ENCODE results near the gene MMADHC. TPM values are rescaled to one million over a fixed set of nuclear protein-coding genes. Genes with fewer than 3 reads are reported as not detected.

Gene MMADHC
- total RNA-seq, result 100 to 1,000 TPM; 142 to 143 TPM

DNA sequence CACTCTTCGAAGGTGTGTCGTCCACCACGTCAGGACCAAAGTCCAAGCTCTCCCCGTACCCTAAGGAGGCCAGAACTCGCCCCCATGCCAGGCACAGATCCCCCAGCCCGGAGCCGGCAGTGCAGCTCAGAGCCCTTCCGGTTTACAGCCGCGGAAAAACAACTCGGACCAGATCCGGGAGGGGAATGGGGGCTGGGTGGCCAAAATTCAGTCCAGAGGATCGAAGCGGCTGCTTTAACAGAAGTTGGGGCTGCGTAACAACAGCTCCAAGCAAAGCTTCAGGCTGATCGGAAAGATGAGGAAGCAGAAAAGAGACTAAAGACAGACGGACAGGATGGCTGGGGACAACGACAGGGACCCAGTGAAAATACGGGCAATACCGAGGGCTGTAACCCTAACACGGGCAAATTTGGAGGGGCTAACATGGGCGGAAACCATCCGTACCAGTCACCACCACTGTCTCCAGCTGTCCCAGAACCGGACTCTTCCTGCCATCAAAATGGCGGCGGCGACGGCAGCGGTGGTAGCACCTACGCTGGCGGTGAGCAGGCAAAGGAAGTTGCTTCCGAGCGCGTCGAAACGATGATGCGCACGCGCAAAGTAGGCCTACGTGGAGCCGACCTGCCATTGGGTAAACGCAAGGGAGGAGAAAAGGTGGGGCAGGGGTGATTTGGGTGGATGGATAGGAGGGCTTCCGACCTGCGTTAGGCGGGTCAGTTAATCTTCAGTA lies at the start of gene MMADHC:
TSS of gene MMADHC (minus strand) at position 556 of the 730 bp plus-strand sequence. CDS start 678 bp downstream, outside the sequence.
- Mint-ChIP-seq H3K9me3 (no peaks in the 10 kb centered on the region), H3K4me3 (peak within 1 kb of the TSS; percentile 96), H3K27me3 (ENCODE audit: low read depth) (peaks cover 11% of the 10 kb centered on the region), H3K27ac (peak within 1 kb of the TSS; percentile 98), H3K36me3 (ENCODE audit: low read depth) (peaks cover 25% of the 10 kb centered on the region), H3K4me1 (ENCODE audit: low read depth) (peaks cover 30% of the 10 kb centered on the region)
- CTCF ChIA-PET, result interaction anchor here (0.6 to 1.1 kb wide), 3 partner anchors 10 to 266 kb away, joined by 3 to 4 read pairs (median 4); no protein-coding TSS in a partner anchor
- peak; percentile 96 for DNase-seq
- intact Hi-C loops (cut with micrococcal nuclease), result loop anchor here (1.0 to 10.0 kb wide), 8 partner anchors 712 to 1963 kb away; partner anchors contain the start of genes ACVR2A, KIF5C, MBD5 and RBM43

DNA sequence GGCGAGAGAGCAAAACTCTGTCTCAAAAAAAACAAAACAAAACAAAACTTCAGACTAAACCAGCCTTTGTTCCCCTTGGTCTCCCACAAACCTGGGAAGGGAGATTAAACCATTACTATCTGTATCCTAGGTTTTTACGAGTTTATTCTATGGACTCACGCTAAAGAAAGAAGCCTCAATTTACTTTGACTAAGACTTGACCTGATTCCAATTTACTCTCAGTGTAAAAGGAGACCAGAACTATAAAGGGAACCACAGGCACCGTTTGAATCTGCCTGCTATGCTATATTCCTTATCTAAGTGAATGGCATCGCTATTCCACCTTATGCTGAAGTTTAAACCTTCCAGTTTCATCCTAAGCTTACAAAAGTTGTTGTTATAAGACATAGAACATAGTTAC lies 46.5 kb upstream of the MMADHC start:
- peaks cover 5% of the 10 kb centered on the region for H3K9me3 Mint-ChIP-seq
- intact Hi-C loops (cut with micrococcal nuclease), result no loop called here
- CTCF ChIA-PET, result interaction anchor here (0.6 kb wide), 1 partner anchor 904 kb away, joined by 4 read pairs; no protein-coding TSS in a partner anchor
- no peak overlapping the region for H3K4me3 Mint-ChIP-seq
- no peaks in the 10 kb centered on the region for H3K4me1 Mint-ChIP-seq (ENCODE audit: low read depth)
- DNase-seq, result no peak
- no peak overlapping the region for H3K27ac Mint-ChIP-seq
- no peaks in the 10 kb centered on the region for H3K27me3 Mint-ChIP-seq (ENCODE audit: low read depth)
- H3K36me3 Mint-ChIP-seq (ENCODE audit: low read depth), result no peaks in the 10 kb centered on the region

- Mint-ChIP-seq H3K4me1 (ENCODE audit: low read depth) (no peaks in the 10 kb centered on the region), H3K9me3 (no peaks in the 10 kb centered on the region), H3K27me3 (ENCODE audit: low read depth) (no peaks in the 10 kb centered on the region), H3K27ac (no peak overlapping the region), H3K36me3 (ENCODE audit: low read depth) (no peaks in the 10 kb centered on the region), H3K4me3 (no peak overlapping the region)
- intact Hi-C loops (cut with micrococcal nuclease), result no loop called here
- CTCF ChIA-PET, result no interaction called here
- DNase-seq, result no peak
Observed at GRCh38 chr2:149630445-149630844, 42.9 kb upstream of the MMADHC start.

DNA sequence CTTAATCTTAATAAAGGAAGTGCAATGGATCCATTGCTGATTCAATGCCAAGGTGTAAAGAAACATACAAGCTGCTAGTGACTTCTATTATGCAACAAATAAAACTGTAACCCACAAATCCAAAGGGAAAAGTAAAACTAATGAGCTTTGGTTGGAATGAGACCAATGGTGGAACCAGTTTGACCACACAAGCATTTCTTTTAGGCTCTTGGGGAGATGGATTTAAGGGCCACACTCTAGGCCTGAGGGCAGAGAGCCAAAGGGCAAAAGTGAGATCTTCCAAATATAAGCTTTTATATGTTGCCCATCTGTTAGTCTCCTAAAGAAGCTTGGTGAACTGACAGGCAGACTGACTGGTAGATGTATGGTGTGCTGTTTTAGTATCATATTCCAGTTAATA lies 41.5 kb upstream of the MMADHC start:
- intact Hi-C loops (cut with micrococcal nuclease), result no loop called here
- no peaks in the 10 kb centered on the region for H3K4me1 Mint-ChIP-seq (ENCODE audit: low read depth)
- H3K36me3 Mint-ChIP-seq (ENCODE audit: low read depth), result no peaks in the 10 kb centered on the region
- CTCF ChIA-PET, result no interaction called here
- peaks cover 5% of the 10 kb centered on the region for H3K27me3 Mint-ChIP-seq (ENCODE audit: low read depth)
- no peak for DNase-seq
- H3K9me3 Mint-ChIP-seq, result no peaks in the 10 kb centered on the region
- no peak overlapping the region for H3K27ac Mint-ChIP-seq
- no peak overlapping the region for H3K4me3 Mint-ChIP-seq

GRCh38 chr2:149627111-149627801 lies 39.7 kb upstream of the MMADHC start:
- DNase-seq, result no peak
- CTCF ChIA-PET, result no interaction called here
- no peaks in the 10 kb centered on the region for H3K9me3 Mint-ChIP-seq
- H3K36me3 Mint-ChIP-seq (ENCODE audit: low read depth), result no peaks in the 10 kb centered on the region
- no peak overlapping the region for H3K27ac Mint-ChIP-seq
- no peaks in the 10 kb centered on the region for H3K4me1 Mint-ChIP-seq (ENCODE audit: low read depth)
- intact Hi-C loops (cut with micrococcal nuclease), result no loop called here
- H3K4me3 Mint-ChIP-seq, result no peak overlapping the region
- H3K27me3 Mint-ChIP-seq (ENCODE audit: low read depth), result peaks cover 6% of the 10 kb centered on the region

DNA sequence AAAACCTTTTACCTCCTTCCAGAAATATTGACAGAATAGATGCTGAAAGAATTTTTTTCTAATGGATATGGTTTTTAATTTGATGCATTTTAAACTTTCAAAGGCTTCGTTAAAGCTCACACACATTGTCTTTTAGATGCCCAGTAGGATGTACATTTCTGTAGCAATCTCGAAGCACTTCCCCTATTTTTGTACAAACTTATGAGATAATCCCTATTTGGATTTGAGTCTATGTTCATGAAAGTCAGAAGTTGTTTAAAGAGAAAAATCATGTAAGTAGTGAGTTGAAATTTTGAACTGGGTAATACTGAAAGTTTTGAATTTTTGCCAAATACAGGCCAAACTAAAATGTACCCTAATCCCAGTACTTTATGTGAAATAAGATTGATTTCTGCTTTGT lies 38.1 kb upstream of the MMADHC start:
- Mint-ChIP-seq H3K27ac (no peak overlapping the region), H3K27me3 (ENCODE audit: low read depth) (peaks cover 8% of the 10 kb centered on the region), H3K9me3 (no peaks in the 10 kb centered on the region), H3K4me1 (ENCODE audit: low read depth) (no peaks in the 10 kb centered on the region), H3K4me3 (no peak overlapping the region), H3K36me3 (ENCODE audit: low read depth) (no peaks in the 10 kb centered on the region)
- intact Hi-C loops (cut with micrococcal nuclease), result no loop called here
- CTCF ChIA-PET, result no interaction called here
- DNase-seq, result no peak

GRCh38 chr2:149625271-149625670 lies 37.7 kb upstream of the MMADHC start:
- intact Hi-C loops (cut with micrococcal nuclease), result no loop called here
- Mint-ChIP-seq H3K4me3 (no peak overlapping the region), H3K4me1 (ENCODE audit: low read depth) (no peaks in the 10 kb centered on the region), H3K36me3 (ENCODE audit: low read depth) (no peaks in the 10 kb centered on the region), H3K27me3 (ENCODE audit: low read depth) (peaks cover 8% of the 10 kb centered on the region), H3K9me3 (no peaks in the 10 kb centered on the region), H3K27ac (no peak overlapping the region)
- CTCF ChIA-PET, result interaction anchor here (1.4 kb wide), 1 partner anchor 317 kb away, joined by 3 read pairs; no protein-coding TSS in a partner anchor
- DNase-seq, result no peak

- CTCF ChIA-PET, result no interaction called here
- intact Hi-C loops (cut with micrococcal nuclease), result no loop called here
- Mint-ChIP-seq H3K27ac (no peak overlapping the region), H3K4me1 (ENCODE audit: low read depth) (no peaks in the 10 kb centered on the region), H3K36me3 (ENCODE audit: low read depth) (no peaks in the 10 kb centered on the region), H3K9me3 (no peaks in the 10 kb centered on the region), H3K4me3 (no peak overlapping the region), H3K27me3 (ENCODE audit: low read depth) (peaks cover 12% of the 10 kb centered on the region)
- DNase-seq, result no peak
Observed at GRCh38 chr2:149622343-149622742, 34.8 kb upstream of the MMADHC start.

DNA sequence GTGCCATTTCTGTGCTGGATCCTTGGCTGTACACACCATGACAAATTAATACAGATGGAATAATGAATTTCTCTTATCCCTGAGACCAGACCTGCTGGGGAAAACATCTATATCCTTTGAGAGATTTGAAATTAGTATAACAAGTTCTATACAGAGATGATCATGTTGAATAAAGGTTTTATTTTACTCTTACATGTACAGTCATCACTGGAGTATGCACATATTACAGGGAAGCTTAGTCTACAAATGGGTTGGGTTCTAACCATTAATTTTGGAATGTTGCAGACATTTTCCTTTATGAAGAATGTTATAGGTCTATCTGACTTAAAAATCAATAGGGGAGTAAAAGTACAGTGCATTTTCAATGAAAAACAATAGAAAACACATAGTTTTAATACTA lies 29.9 kb upstream of the MMADHC start:
- peaks cover 10% of the 10 kb centered on the region for H3K27me3 Mint-ChIP-seq (ENCODE audit: low read depth)
- CTCF ChIA-PET, result no interaction called here
- no peaks in the 10 kb centered on the region for H3K4me1 Mint-ChIP-seq (ENCODE audit: low read depth)
- no peak overlapping the region for H3K27ac Mint-ChIP-seq
- DNase-seq, result no peak
- H3K36me3 Mint-ChIP-seq (ENCODE audit: low read depth), result no peaks in the 10 kb centered on the region
- intact Hi-C loops (cut with micrococcal nuclease), result no loop called here
- no peaks in the 10 kb centered on the region for H3K9me3 Mint-ChIP-seq
- H3K4me3 Mint-ChIP-seq, result no peak overlapping the region

GRCh38 chr2:149616681-149617456 lies 29.3 kb upstream of the MMADHC start:
- Mint-ChIP-seq H3K27me3 (ENCODE audit: low read depth) (peaks cover 10% of the 10 kb centered on the region), H3K9me3 (no peaks in the 10 kb centered on the region), H3K36me3 (ENCODE audit: low read depth) (no peaks in the 10 kb centered on the region), H3K27ac (no peak overlapping the region), H3K4me3 (no peak overlapping the region), H3K4me1 (ENCODE audit: low read depth) (no peaks in the 10 kb centered on the region)
- CTCF ChIA-PET, result no interaction called here
- no peak for DNase-seq
- intact Hi-C loops (cut with micrococcal nuclease), result no loop called here

GRCh38 chr2:149613704-149614103 lies 26.1 kb upstream of the MMADHC start:
- Mint-ChIP-seq H3K27ac (no peak overlapping the region), H3K27me3 (ENCODE audit: low read depth) (peaks cover 4% of the 10 kb centered on the region), H3K9me3 (no peaks in the 10 kb centered on the region), H3K36me3 (ENCODE audit: low read depth) (no peaks in the 10 kb centered on the region), H3K4me3 (no peak overlapping the region), H3K4me1 (ENCODE audit: low read depth) (no peaks in the 10 kb centered on the region)
- CTCF ChIA-PET, result interaction anchor here (0.5 to 1.1 kb wide), 3 partner anchors 14 to 1626 kb away, joined by 3 read pairs; no protein-coding TSS in a partner anchor
- DNase-seq, result no peak
- intact Hi-C loops (cut with micrococcal nuclease), result no loop called here

DNA sequence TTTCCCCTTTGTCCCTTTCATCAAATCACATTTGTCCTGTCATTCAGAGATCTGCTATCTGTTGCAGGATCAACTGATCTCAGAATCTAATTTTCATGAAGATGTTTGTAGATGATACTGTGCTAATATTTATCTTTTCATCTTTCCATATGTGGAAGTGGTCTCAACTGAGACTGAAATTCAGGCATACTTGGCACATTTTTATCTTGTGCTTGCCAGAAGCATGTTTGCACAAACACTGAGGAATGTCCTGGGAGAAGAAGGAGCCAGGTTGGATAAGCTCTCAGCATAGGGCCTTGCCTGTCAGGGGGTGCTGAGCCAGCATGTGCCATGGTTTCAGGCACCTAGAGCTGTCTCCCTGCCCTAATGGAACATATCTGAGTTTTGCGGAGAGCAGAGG lies 24.5 kb upstream of the MMADHC start:
- H3K27ac Mint-ChIP-seq, result no peak overlapping the region
- intact Hi-C loops (cut with micrococcal nuclease), result no loop called here
- H3K27me3 Mint-ChIP-seq (ENCODE audit: low read depth), result peaks cover 4% of the 10 kb centered on the region
- peaks cover 2% of the 10 kb centered on the region for H3K36me3 Mint-ChIP-seq (ENCODE audit: low read depth)
- H3K4me3 Mint-ChIP-seq, result no peak overlapping the region
- H3K9me3 Mint-ChIP-seq, result peaks cover 1% of the 10 kb centered on the region
- DNase-seq, result no peak
- H3K4me1 Mint-ChIP-seq (ENCODE audit: low read depth), result no peaks in the 10 kb centered on the region
- CTCF ChIA-PET, result no interaction called here

All from activated naive CD4-positive, alpha-beta T cell treated with anti-CD3 and anti-CD28 coated beads for 36 hours (primary cell).